Measurements from ENCODE around the gene NUBPL.

The NUBPL gene

DNA sequence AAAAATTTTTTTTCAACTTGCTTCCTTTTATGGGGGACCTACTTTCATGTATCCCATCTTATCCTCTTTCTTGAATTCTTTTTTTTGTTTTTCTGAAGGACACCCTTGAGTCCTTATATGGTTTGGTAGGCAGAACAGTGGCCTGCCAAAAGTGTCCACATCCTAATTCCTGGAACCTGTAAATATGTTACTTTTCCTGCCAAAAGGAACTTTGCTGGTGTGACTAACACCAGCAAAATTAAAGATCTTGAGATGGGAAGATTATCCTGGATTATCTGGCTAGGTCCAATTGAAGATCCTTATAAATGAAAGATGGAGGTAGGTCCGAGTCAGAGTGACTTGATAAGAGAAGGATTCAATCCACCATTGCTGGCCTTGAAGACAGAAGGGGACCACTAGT, 5.3 kb downstream of the NUBPL start:
- WGBS (ENCODE audit: extremely low coverage, insufficient coverage, insufficient read length), result no CpG with 5 or more reads among the region's 1 CpG
- no peak overlapping the region for H3K23ac ChIP-seq (ENCODE audit: low read length)
- no peak overlapping the region for H3K9ac ChIP-seq (ENCODE audit: low read length)
- H3K18ac ChIP-seq (ENCODE audit: low read length), result no peak overlapping the region
- H3K27ac ChIP-seq (ENCODE audit: low read depth, low read length), result no peak overlapping the region
- no peak overlapping the region for H2AFZ ChIP-seq (ENCODE audit: insufficient read depth, low read length, poor library complexity)
- H4K91ac ChIP-seq (ENCODE audit: low read depth, low read length), result no peak overlapping the region
- peaks cover under 1% of the 10 kb centered on the region for H3K79me2 ChIP-seq (ENCODE audit: control insufficient read depth, insufficient read depth, low read length, poor library complexity)
- no peaks in the 10 kb centered on the region for H3K36me3 ChIP-seq (ENCODE audit: control insufficient read depth in 1 of 2, insufficient read depth in 2 of 2, low read length in 2 of 2)
- H2BK5ac ChIP-seq (ENCODE audit: low read depth, low read length, poor library complexity), result no peak overlapping the region
- H4K8ac ChIP-seq (ENCODE audit: low read depth, low read length), result no peak overlapping the region
- peak in 1 of 2 donors; percentile 53 for DNase-seq
- no peak overlapping the region for H3K4me3 ChIP-seq (ENCODE audit: low read depth, low read length)
- no peak overlapping the region for H4K12ac ChIP-seq (ENCODE audit: low read depth, low read length)
- no peak overlapping the region for H3K4me2 ChIP-seq (ENCODE audit: low read length)
- no peak overlapping the region for H2AK5ac ChIP-seq (ENCODE audit: low read length)
- no peak overlapping the region for H2BK12ac ChIP-seq (ENCODE audit: low read length)
- H3K4ac ChIP-seq (ENCODE audit: low read depth, low read length), result no peak overlapping the region
- peaks cover 1% of the 10 kb centered on the region for H3K79me1 ChIP-seq (ENCODE audit: low read length)
- H3K27me3 ChIP-seq (ENCODE audit: insufficient read depth, low read length), result no peaks in the 10 kb centered on the region
- no peaks in the 10 kb centered on the region for H3K4me1 ChIP-seq (ENCODE audit: control insufficient read depth in 1 of 2, insufficient read depth in 2 of 2, low read length in 2 of 2)
- H2BK120ac ChIP-seq (ENCODE audit: insufficient read depth, low read length, poor library complexity), result no peak overlapping the region
- H3K14ac ChIP-seq (ENCODE audit: low read length), result no peak overlapping the region
- no peaks in the 10 kb centered on the region for H3K9me3 ChIP-seq (ENCODE audit: insufficient read depth, low read depth, low read length)

DNA sequence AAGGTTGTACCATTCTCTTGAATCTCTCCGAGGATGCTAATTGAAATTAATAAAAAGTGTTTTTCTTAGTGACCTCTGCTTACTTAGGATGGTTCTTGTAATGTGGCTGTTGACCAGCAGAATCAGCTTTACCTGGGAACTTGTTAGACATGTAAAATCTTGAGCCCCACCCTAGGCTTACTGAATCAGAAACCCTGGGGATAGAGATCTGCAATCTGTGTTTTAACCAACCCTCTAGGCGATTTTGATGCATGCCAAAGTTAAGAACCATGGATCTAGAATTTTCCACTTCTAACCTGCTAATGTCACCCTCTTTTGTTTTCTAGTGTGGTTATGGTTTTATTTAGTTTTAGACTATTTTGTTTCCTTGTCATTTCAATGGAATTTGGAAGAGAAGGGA, 6.5 kb downstream of the NUBPL start:
- Histone ChIP-seq H3K23ac (ENCODE audit: low read length) (no peak overlapping the region), H3K9me3 (ENCODE audit: insufficient read depth, low read depth, low read length) (no peaks in the 10 kb centered on the region), H4K91ac (ENCODE audit: low read depth, low read length) (no peak overlapping the region), H3K79me2 (ENCODE audit: control insufficient read depth, insufficient read depth, low read length, poor library complexity) (no peaks in the 10 kb centered on the region), H3K27me3 (ENCODE audit: insufficient read depth, low read length) (no peaks in the 10 kb centered on the region), H2AFZ (ENCODE audit: insufficient read depth, low read length, poor library complexity) (no peak overlapping the region), H3K18ac (ENCODE audit: low read length) (no peak overlapping the region), H3K14ac (ENCODE audit: low read length) (no peak overlapping the region), H4K12ac (ENCODE audit: low read depth, low read length) (no peak overlapping the region), H2AK5ac (ENCODE audit: low read length) (no peak overlapping the region), H2BK5ac (ENCODE audit: low read depth, low read length, poor library complexity) (no peak overlapping the region), H3K4ac (ENCODE audit: low read depth, low read length) (no peak overlapping the region), H3K4me1 (ENCODE audit: control insufficient read depth in 1 of 2, insufficient read depth in 2 of 2, low read length in 2 of 2) (no peaks in the 10 kb centered on the region), H3K9ac (ENCODE audit: low read length) (no peak overlapping the region), H2BK120ac (ENCODE audit: insufficient read depth, low read length, poor library complexity) (no peak overlapping the region), H4K8ac (ENCODE audit: low read depth, low read length) (no peak overlapping the region), H3K79me1 (ENCODE audit: low read length) (no peaks in the 10 kb centered on the region), H3K4me3 (ENCODE audit: low read depth, low read length) (no peak overlapping the region), H3K4me2 (ENCODE audit: low read length) (no peak overlapping the region), H3K36me3 (ENCODE audit: control insufficient read depth in 1 of 2, insufficient read depth in 2 of 2, low read length in 2 of 2) (no peaks in the 10 kb centered on the region), H3K27ac (ENCODE audit: low read depth, low read length) (no peak overlapping the region), H2BK12ac (ENCODE audit: low read length) (no peak overlapping the region)
- DNase-seq, result peak; percentile 72 to 94
- no CpG with 5 or more reads among the region's 2 CpGs for WGBS (ENCODE audit: extremely low coverage, insufficient coverage, insufficient read length)

DNA sequence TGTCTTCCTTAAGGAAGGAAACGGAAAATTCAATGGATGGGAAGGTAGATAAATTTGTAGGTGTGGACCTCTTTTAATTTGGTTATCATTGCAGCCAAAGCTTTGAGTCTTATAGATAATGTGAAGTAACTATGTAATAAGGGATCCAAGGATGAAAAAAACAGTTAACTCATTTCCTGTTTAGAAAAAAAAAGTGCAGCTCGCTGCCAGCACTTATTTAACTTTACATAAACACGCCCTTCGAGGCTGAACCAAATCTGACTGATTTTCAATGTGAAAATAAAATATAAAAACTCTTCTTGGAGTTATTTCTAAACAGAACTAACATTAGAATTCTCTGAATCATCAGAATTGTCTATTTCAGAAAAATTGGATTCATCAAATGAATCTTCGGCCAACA, 7.0 kb downstream of the NUBPL start:
- Histone ChIP-seq H3K18ac (ENCODE audit: low read length) (no peak overlapping the region), H4K8ac (ENCODE audit: low read depth, low read length) (no peak overlapping the region), H3K23ac (ENCODE audit: low read length) (no peak overlapping the region), H3K79me1 (ENCODE audit: low read length) (no peaks in the 10 kb centered on the region), H3K9me3 (ENCODE audit: insufficient read depth, low read depth, low read length) (no peaks in the 10 kb centered on the region), H2AFZ (ENCODE audit: insufficient read depth, low read length, poor library complexity) (no peak overlapping the region), H2BK5ac (ENCODE audit: low read depth, low read length, poor library complexity) (no peak overlapping the region), H3K79me2 (ENCODE audit: control insufficient read depth, insufficient read depth, low read length, poor library complexity) (no peaks in the 10 kb centered on the region), H2BK12ac (ENCODE audit: low read length) (no peak overlapping the region), H2BK120ac (ENCODE audit: insufficient read depth, low read length, poor library complexity) (no peak overlapping the region), H3K27me3 (ENCODE audit: insufficient read depth, low read length) (no peaks in the 10 kb centered on the region), H3K14ac (ENCODE audit: low read length) (no peak overlapping the region), H3K4me1 (ENCODE audit: control insufficient read depth in 1 of 2, insufficient read depth in 2 of 2, low read length in 2 of 2) (no peaks in the 10 kb centered on the region), H3K4me3 (ENCODE audit: low read depth, low read length) (no peak overlapping the region), H3K36me3 (ENCODE audit: control insufficient read depth in 1 of 2, insufficient read depth in 2 of 2, low read length in 2 of 2) (no peaks in the 10 kb centered on the region), H4K12ac (ENCODE audit: low read depth, low read length) (no peak overlapping the region), H3K4me2 (ENCODE audit: low read length) (no peak overlapping the region), H3K9ac (ENCODE audit: low read length) (no peak overlapping the region), H3K27ac (ENCODE audit: low read depth, low read length) (no peak overlapping the region), H2AK5ac (ENCODE audit: low read length) (no peak overlapping the region), H4K91ac (ENCODE audit: low read depth, low read length) (no peak overlapping the region), H3K4ac (ENCODE audit: low read depth, low read length) (no peak overlapping the region)
- WGBS (ENCODE audit: extremely low coverage, insufficient coverage, insufficient read length), result no CpG with 5 or more reads among the region's 5 CpGs
- DNase-seq, result peak in 1 of 2 donors; percentile 12

DNA sequence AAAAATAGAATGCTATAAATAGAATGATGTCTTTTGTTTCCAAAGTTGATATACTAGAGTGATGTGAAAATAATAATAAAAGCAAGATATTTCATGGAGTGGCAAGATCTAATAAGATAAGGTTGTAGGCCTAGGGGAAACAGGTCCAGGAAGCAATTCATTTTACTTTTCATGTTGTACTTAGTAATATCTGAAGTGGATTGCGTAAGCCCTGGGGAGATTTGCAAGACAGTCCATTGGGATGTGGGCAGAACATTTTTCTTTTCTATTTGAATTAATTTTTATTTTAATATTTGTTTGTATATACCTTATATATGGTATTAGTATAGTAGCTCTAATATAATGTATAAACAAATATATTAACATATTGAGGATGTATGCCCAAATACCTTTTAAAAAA, 7.5 kb downstream of the NUBPL start:
- H2BK120ac ChIP-seq (ENCODE audit: insufficient read depth, low read length, poor library complexity), result no peak overlapping the region
- no peaks in the 10 kb centered on the region for H3K9me3 ChIP-seq (ENCODE audit: insufficient read depth, low read depth, low read length)
- no peak overlapping the region for H3K4me2 ChIP-seq (ENCODE audit: low read length)
- no peak overlapping the region for H2BK5ac ChIP-seq (ENCODE audit: low read depth, low read length, poor library complexity)
- H3K27ac ChIP-seq (ENCODE audit: low read depth, low read length), result no peak overlapping the region
- H3K27me3 ChIP-seq (ENCODE audit: insufficient read depth, low read length), result no peaks in the 10 kb centered on the region
- H4K8ac ChIP-seq (ENCODE audit: low read depth, low read length), result no peak overlapping the region
- H3K4me3 ChIP-seq (ENCODE audit: low read depth, low read length), result no peak overlapping the region
- no peak overlapping the region for H2BK12ac ChIP-seq (ENCODE audit: low read length)
- H4K12ac ChIP-seq (ENCODE audit: low read depth, low read length), result no peak overlapping the region
- H3K23ac ChIP-seq (ENCODE audit: low read length), result no peak overlapping the region
- no peaks in the 10 kb centered on the region for H3K79me1 ChIP-seq (ENCODE audit: low read length)
- H3K79me2 ChIP-seq (ENCODE audit: control insufficient read depth, insufficient read depth, low read length, poor library complexity), result no peaks in the 10 kb centered on the region
- H3K36me3 ChIP-seq (ENCODE audit: control insufficient read depth in 1 of 2, insufficient read depth in 2 of 2, low read length in 2 of 2), result no peaks in the 10 kb centered on the region
- no peak overlapping the region for H3K9ac ChIP-seq (ENCODE audit: low read length)
- H3K18ac ChIP-seq (ENCODE audit: low read length), result no peak overlapping the region
- H2AFZ ChIP-seq (ENCODE audit: insufficient read depth, low read length, poor library complexity), result no peak overlapping the region
- peak in 1 of 2 donors; percentile 67 for DNase-seq
- H4K91ac ChIP-seq (ENCODE audit: low read depth, low read length), result no peak overlapping the region
- no peak overlapping the region for H2AK5ac ChIP-seq (ENCODE audit: low read length)
- H3K4me1 ChIP-seq (ENCODE audit: control insufficient read depth in 1 of 2, insufficient read depth in 2 of 2, low read length in 2 of 2), result no peaks in the 10 kb centered on the region
- H3K14ac ChIP-seq (ENCODE audit: low read length), result no peak overlapping the region
- WGBS (ENCODE audit: extremely low coverage, insufficient coverage, insufficient read length), result no CpG with 5 or more reads among the region's 1 CpG
- H3K4ac ChIP-seq (ENCODE audit: low read depth, low read length), result no peak overlapping the region
